ENCODE results near the gene GAD1.

Gene GAD1

GRCh38 chr2:170891893-170892292 lies 75.2 kb downstream of the GAD1 start:
- Histone ChIP-seq H3K36me3 (ENCODE audit: control insufficient read depth in 4 of 4, insufficient read depth in 4 of 4, low read length in 3 of 4) (no peaks in the 10 kb centered on the region), H3K27ac (ENCODE audit: insufficient read depth in 1 of 2, low read depth in 1 of 2, low read length in 2 of 2, poor library complexity in 1 of 2, severe bottlenecking in 2 of 2) (no peak overlapping the region), H3K9me3 (ENCODE audit: control extremely low read depth in 1 of 5, control insufficient read depth in 4 of 5, insufficient read depth in 2 of 5, low read depth in 1 of 5, low read length in 4 of 5) (no peaks in the 10 kb centered on the region), H3K27me3 (replicated peaks in 2 of 5; ENCODE audit: control insufficient read depth in 4 of 5, insufficient read depth in 5 of 5, low read length in 4 of 5) (no peaks in the 10 kb centered on the region), H3K4me1 (ENCODE audit: control extremely low read depth in 1 of 4, control insufficient read depth in 4 of 4, insufficient read depth in 4 of 4, low read length in 3 of 4) (no peaks in the 10 kb centered on the region), H3K4me3 (ENCODE audit: control insufficient read depth in 1 of 7, extremely low read depth in 1 of 7, insufficient read depth in 4 of 7, low read depth in 2 of 7, low read length in 6 of 7) (no peak overlapping the region)
- no peak for DNase-seq
- POLR2A ChIA-PET = no interaction called here
- WGBS (ENCODE audit: insufficient coverage) = 95% methylated on average over 3 of the region's 4 CpGs
- CTCF ChIA-PET = interaction anchor here (1.2 kb wide), 2 partner anchors 19 to 22 kb away, joined by 4 read pairs; no protein-coding TSS in a partner anchor

- Histone ChIP-seq H3K27ac (ENCODE audit: insufficient read depth in 1 of 2, low read depth in 1 of 2, low read length in 2 of 2, poor library complexity in 1 of 2, severe bottlenecking in 2 of 2) (no peak overlapping the region), H3K4me1 (ENCODE audit: control extremely low read depth in 1 of 4, control insufficient read depth in 4 of 4, insufficient read depth in 4 of 4, low read length in 3 of 4) (no peaks in the 10 kb centered on the region), H3K4me3 (ENCODE audit: control insufficient read depth in 1 of 7, extremely low read depth in 1 of 7, insufficient read depth in 4 of 7, low read depth in 2 of 7, low read length in 6 of 7) (no peak overlapping the region), H3K27me3 (replicated peaks in 2 of 5; ENCODE audit: control insufficient read depth in 4 of 5, insufficient read depth in 5 of 5, low read length in 4 of 5) (no peaks in the 10 kb centered on the region), H3K9me3 (ENCODE audit: control extremely low read depth in 1 of 5, control insufficient read depth in 4 of 5, insufficient read depth in 2 of 5, low read depth in 1 of 5, low read length in 4 of 5) (no peaks in the 10 kb centered on the region), H3K36me3 (ENCODE audit: control insufficient read depth in 4 of 4, insufficient read depth in 4 of 4, low read length in 3 of 4) (no peaks in the 10 kb centered on the region)
- DNase-seq = no peak
- WGBS (ENCODE audit: insufficient coverage) = 97% methylated on average over 7 of the region's 9 CpGs
- CTCF ChIA-PET = interaction anchor here (1.2 kb wide), 2 partner anchors 19 to 22 kb away, joined by 4 read pairs; no protein-coding TSS in a partner anchor
- POLR2A ChIA-PET = no interaction called here
These were observed 75.8 kb downstream of the GAD1 start for GRCh38 chr2:170892391-170892951.

- no peaks in the 10 kb centered on the region for H3K36me3 ChIP-seq (ENCODE audit: control insufficient read depth in 4 of 4, insufficient read depth in 4 of 4, low read length in 3 of 4)
- WGBS (ENCODE audit: insufficient coverage) = 100% methylated on average over 3 of the region's 3 CpGs
- no peaks in the 10 kb centered on the region for H3K4me1 ChIP-seq (ENCODE audit: control extremely low read depth in 1 of 4, control insufficient read depth in 4 of 4, insufficient read depth in 4 of 4, low read length in 3 of 4)
- DNase-seq = no peak
- ChIA-PET POLR2A (no interaction called here), CTCF (interaction anchor here (1.4 kb wide), 1 partner anchor 11 kb away, joined by 5 read pairs; no protein-coding TSS in a partner anchor)
- no peak overlapping the region for H3K4me3 ChIP-seq (ENCODE audit: control insufficient read depth in 1 of 7, extremely low read depth in 1 of 7, insufficient read depth in 4 of 7, low read depth in 2 of 7, low read length in 6 of 7)
- no peak overlapping the region for H3K27ac ChIP-seq (ENCODE audit: insufficient read depth in 1 of 2, low read depth in 1 of 2, low read length in 2 of 2, poor library complexity in 1 of 2, severe bottlenecking in 2 of 2)
- no peaks in the 10 kb centered on the region for H3K9me3 ChIP-seq (ENCODE audit: control extremely low read depth in 1 of 5, control insufficient read depth in 4 of 5, insufficient read depth in 2 of 5, low read depth in 1 of 5, low read length in 4 of 5)
- H3K27me3 ChIP-seq (replicated peaks in 2 of 5; ENCODE audit: control insufficient read depth in 4 of 5, insufficient read depth in 5 of 5, low read length in 4 of 5) = no peaks in the 10 kb centered on the region
These were observed 78.5 kb downstream of the GAD1 start for GRCh38 chr2:170895023-170895757.

- ChIA-PET CTCF (interaction anchor here (1.2 kb wide), 1 partner anchor 21 kb away, joined by 4 read pairs; no protein-coding TSS in a partner anchor), POLR2A (no interaction called here)
- Histone ChIP-seq H3K27me3 (replicated peaks in 2 of 5; ENCODE audit: control insufficient read depth in 4 of 5, insufficient read depth in 5 of 5, low read length in 4 of 5) (no peaks in the 10 kb centered on the region), H3K4me3 (ENCODE audit: control insufficient read depth in 1 of 7, extremely low read depth in 1 of 7, insufficient read depth in 4 of 7, low read depth in 2 of 7, low read length in 6 of 7) (no peak overlapping the region), H3K9me3 (ENCODE audit: control extremely low read depth in 1 of 5, control insufficient read depth in 4 of 5, insufficient read depth in 2 of 5, low read depth in 1 of 5, low read length in 4 of 5) (no peaks in the 10 kb centered on the region), H3K36me3 (ENCODE audit: control insufficient read depth in 4 of 4, insufficient read depth in 4 of 4, low read length in 3 of 4) (no peaks in the 10 kb centered on the region), H3K4me1 (ENCODE audit: control extremely low read depth in 1 of 4, control insufficient read depth in 4 of 4, insufficient read depth in 4 of 4, low read length in 3 of 4) (no peaks in the 10 kb centered on the region), H3K27ac (ENCODE audit: insufficient read depth in 1 of 2, low read depth in 1 of 2, low read length in 2 of 2, poor library complexity in 1 of 2, severe bottlenecking in 2 of 2) (no peak overlapping the region)
- WGBS (ENCODE audit: insufficient coverage) = 100% methylated on average over 3 of the region's 4 CpGs
- DNase-seq = no peak
These were observed 79.9 kb downstream of the GAD1 start for GRCh38 chr2:170896622-170897021.

GRCh38 chr2:170897108-170897507 lies 80.4 kb downstream of the GAD1 start:
- no peaks in the 10 kb centered on the region for H3K9me3 ChIP-seq (ENCODE audit: control extremely low read depth in 1 of 5, control insufficient read depth in 4 of 5, insufficient read depth in 2 of 5, low read depth in 1 of 5, low read length in 4 of 5)
- no peak for DNase-seq
- H3K4me1 ChIP-seq (ENCODE audit: control extremely low read depth in 1 of 4, control insufficient read depth in 4 of 4, insufficient read depth in 4 of 4, low read length in 3 of 4) = no peaks in the 10 kb centered on the region
- no peaks in the 10 kb centered on the region for H3K27me3 ChIP-seq (replicated peaks in 2 of 5; ENCODE audit: control insufficient read depth in 4 of 5, insufficient read depth in 5 of 5, low read length in 4 of 5)
- no peak overlapping the region for H3K4me3 ChIP-seq (ENCODE audit: control insufficient read depth in 1 of 7, extremely low read depth in 1 of 7, insufficient read depth in 4 of 7, low read depth in 2 of 7, low read length in 6 of 7)
- no peaks in the 10 kb centered on the region for H3K36me3 ChIP-seq (ENCODE audit: control insufficient read depth in 4 of 4, insufficient read depth in 4 of 4, low read length in 3 of 4)
- POLR2A ChIA-PET = no interaction called here
- H3K27ac ChIP-seq (ENCODE audit: insufficient read depth in 1 of 2, low read depth in 1 of 2, low read length in 2 of 2, poor library complexity in 1 of 2, severe bottlenecking in 2 of 2) = no peak overlapping the region
- WGBS (ENCODE audit: insufficient coverage) = 100% methylated on average over 4 of the region's 6 CpGs
- CTCF ChIA-PET = interaction anchor here (0.8 kb wide), 1 partner anchor 24 kb away, joined by 3 read pairs; no protein-coding TSS in a partner anchor

GRCh38 chr2:170905864-170906263 lies 89.2 kb downstream of the GAD1 start:
- Histone ChIP-seq H3K27me3 (replicated peaks in 2 of 5; ENCODE audit: control insufficient read depth in 4 of 5, insufficient read depth in 5 of 5, low read length in 4 of 5) (no peaks in the 10 kb centered on the region), H3K4me3 (ENCODE audit: control insufficient read depth in 1 of 7, extremely low read depth in 1 of 7, insufficient read depth in 4 of 7, low read depth in 2 of 7, low read length in 6 of 7) (no peak overlapping the region), H3K4me1 (ENCODE audit: control extremely low read depth in 1 of 4, control insufficient read depth in 4 of 4, insufficient read depth in 4 of 4, low read length in 3 of 4) (no peaks in the 10 kb centered on the region), H3K36me3 (ENCODE audit: control insufficient read depth in 4 of 4, insufficient read depth in 4 of 4, low read length in 3 of 4) (no peaks in the 10 kb centered on the region), H3K27ac (ENCODE audit: insufficient read depth in 1 of 2, low read depth in 1 of 2, low read length in 2 of 2, poor library complexity in 1 of 2, severe bottlenecking in 2 of 2) (no peak overlapping the region), H3K9me3 (ENCODE audit: control extremely low read depth in 1 of 5, control insufficient read depth in 4 of 5, insufficient read depth in 2 of 5, low read depth in 1 of 5, low read length in 4 of 5) (peaks cover 0 to 11% (median 9%) of the 10 kb centered on the region in 5 experiments)
- CTCF ChIA-PET = interaction anchor here (1.5 kb wide), 1 partner anchor 11 kb away, joined by 5 read pairs; no protein-coding TSS in a partner anchor
- DNase-seq = no peak
- POLR2A ChIA-PET = no interaction called here
- 83% methylated on average over 4 of the region's 5 CpGs for WGBS (ENCODE audit: insufficient coverage)
